Pancreas (tissue), 10 donors: Measurements from ENCODE around the gene DRAXIN. TPM values are rescaled to one million over a fixed set of nuclear protein-coding genes. Genes with fewer than 3 reads are reported as not detected.

Experiments used
- ATAC-seq, 4 donors: fragments of 200-7000 bp; cut with Tn5 transposase; one replicate each; pipeline versions ENCODE4 v1.8.0 to v1.9.1; 2020; ENCODE audit warnings: mild to moderate bottlenecking in 4 of 4, moderate library complexity in 4 of 4
- DNase-seq, 6 donors: peaks; one replicate each; pipeline ENCODE4 v3.0.0-alpha.2; 2020
- FAIRE-seq: peaks from 2 replicates; lab custom pipeline; 2012; peaks lifted over from hg19 to GRCh38; lab: Jason Lieb, UNC
- H3K27ac ChIP-seq, 4 donors: fragments of 200-600 bp; sonication (generic); 1 replicate in 3 of 4; 2 replicates in 1 of 4; pipeline versions ENCODE4 v1.5.0 to v1.8.0; 2020
- H3K27me3 ChIP-seq, 4 donors: fragments of 200-600 bp; one replicate each; pipeline ENCODE4 v1.8.0; 2021
- H3K36me3 ChIP-seq, 3 donors: fragments of 200-600 bp; sonication (generic) in 1 of 3; one replicate each; pipeline versions ENCODE4 v1.5.0 to v1.8.0; 2020 to 2021
- H3K4me1 ChIP-seq, 3 donors: fragments of 200-600 bp; one replicate each; pipeline ENCODE4 v1.8.0; 2021
- H3K4me3 ChIP-seq, 4 donors: fragments of 200-600 bp; sonication (generic) in 2 of 4; one replicate each; pipeline versions ENCODE4 v1.5.0 to v1.8.0; 2020 to 2021
- H3K9me3 ChIP-seq, 4 donors: fragments of 200-600 bp; one replicate each; pipeline ENCODE4 v1.8.0; 2021
- WGBS, 2 donors: extraction: QIAGEN DNeasy Blood & Tissue Kit; methylation state at CpG; one replicate each; pipeline ENCODE4 v1.1.7; 2013; 5-methylcytosine and 5-hydroxymethylcytosine counted together
- intact Hi-C, 3 donors: fragments of 100-400 bp; cut with DNase I; formaldehyde crosslinking; loops; one replicate each; pipeline versions ENCODE4 v1.11.1 to v1.14.2; 2022
- polyA plus RNA-seq, 2 donors: library from polyadenylated mRNA; stranded (reverse); fragments of 200-250 nt; gene quantifications; one replicate each; pipeline ENCODE4 v1.2.3, GENCODE V29; 2013
- total RNA-seq, 6 donors: library from RNA; stranded (reverse); fragmentation: NEBNext Ultra II Directional in 4 of 6; extraction: Animal tissue kit (Norgen Biotek cat#: 25700) in 4 of 6; gene quantifications; one replicate each; pipeline versions ENCODE4 v1.2.1 to v1.2.4, GENCODE V29; 2021 to 2023
- TF ChIP-seq, protein P1 (sequence below), 4 donors: fragments of 200-600 bp; sonication (generic) in 3 of 4; IDR thresholded peaks; one replicate each; pipeline versions ENCODE4 v1.5.0 to v1.8.0; 2021; ENCODE audit warnings: antibody characterized with exemption in 4 of 4
- donor health status: healthy with polysubstance abuse.
- donor health status: DM: no; HTN: no; CAD: no; lungs with moderate emphysema.
- donor health status: DM: no; HTN: no; CAD: no.
- donor health status: control.
- donor health status: control.
- donor health status: Bipolar disorder and iron deficiency.
- donor health status: DM: yes; HTN: yes; CAD: no.
- donor health status: DM: no; HTN: no; CAD: no.
- donor health status: DM: no; HTN: no; CAD: no.
- donor health status: DM: yes; HTN: yes; CAD: no.

The DRAXIN gene
- total and polyA plus RNA-seq, 8 donors: under 0.01 to 0.09 (median 0.03) TPM; not detected in 1

- FAIRE-seq: no peak
- WGBS, 2 donors: 61 to 69% methylated on average over 11 of the region's 11 CpGs
Measured at GRCh38 chr1:11771481-11772043, 80.1 kb downstream of the DRAXIN start.

GRCh38 chr1:11772458-11772857, 80.9 kb downstream of the DRAXIN start:
- Histone ChIP-seq H3K4me1 (no peaks in the 10 kb centered on the region), H3K27me3 (no peaks in the 10 kb centered on the region), H3K4me3 (no peak overlapping the region), H3K27ac (no peak overlapping the region), H3K36me3 (no peaks in the 10 kb centered on the region), H3K9me3 (no peaks in the 10 kb centered on the region)
- ATAC-seq (no peak), FAIRE-seq (no peak), DNase-seq (no peak)
- WGBS, 2 donors: 70 to 76% methylated on average over 5 of the region's 5 CpGs
- TF ChIP-seq, protein P1, sequence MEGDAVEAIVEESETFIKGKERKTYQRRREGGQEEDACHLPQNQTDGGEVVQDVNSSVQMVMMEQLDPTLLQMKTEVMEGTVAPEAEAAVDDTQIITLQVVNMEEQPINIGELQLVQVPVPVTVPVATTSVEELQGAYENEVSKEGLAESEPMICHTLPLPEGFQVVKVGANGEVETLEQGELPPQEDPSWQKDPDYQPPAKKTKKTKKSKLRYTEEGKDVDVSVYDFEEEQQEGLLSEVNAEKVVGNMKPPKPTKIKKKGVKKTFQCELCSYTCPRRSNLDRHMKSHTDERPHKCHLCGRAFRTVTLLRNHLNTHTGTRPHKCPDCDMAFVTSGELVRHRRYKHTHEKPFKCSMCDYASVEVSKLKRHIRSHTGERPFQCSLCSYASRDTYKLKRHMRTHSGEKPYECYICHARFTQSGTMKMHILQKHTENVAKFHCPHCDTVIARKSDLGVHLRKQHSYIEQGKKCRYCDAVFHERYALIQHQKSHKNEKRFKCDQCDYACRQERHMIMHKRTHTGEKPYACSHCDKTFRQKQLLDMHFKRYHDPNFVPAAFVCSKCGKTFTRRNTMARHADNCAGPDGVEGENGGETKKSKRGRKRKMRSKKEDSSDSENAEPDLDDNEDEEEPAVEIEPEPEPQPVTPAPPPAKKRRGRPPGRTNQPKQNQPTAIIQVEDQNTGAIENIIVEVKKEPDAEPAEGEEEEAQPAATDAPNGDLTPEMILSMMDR (IDR thresholded peaks at IDR 0.05): no peak
- intact Hi-C loops: no loop called here

More at GRCh38 chr1:11771481-11772043, 80.1 kb downstream of the DRAXIN start:
- Histone ChIP-seq H3K27ac (no peak overlapping the region), H3K4me1 (no peaks in the 10 kb centered on the region), H3K9me3 (no peaks in the 10 kb centered on the region), H3K27me3 (no peaks in the 10 kb centered on the region), H3K4me3 (no peak overlapping the region), H3K36me3 (no peaks in the 10 kb centered on the region)
- ATAC-seq (no peak), DNase-seq (no peak)
- intact Hi-C loops: no loop called here
- TF ChIP-seq, protein P1 (IDR thresholded peaks at IDR 0.05): no peak

- H3K4me3 ChIP-seq: no peak overlapping the region
- no peaks in the 10 kb centered on the region for H3K36me3 ChIP-seq
- no peaks in the 10 kb centered on the region for H3K27me3 ChIP-seq
- no peak for DNase-seq
- 88 to 90% methylated on average over 9 of the region's 9 CpGs for WGBS, 2 donors
- ATAC-seq: no peak
- FAIRE-seq: no peak
- no peaks in the 10 kb centered on the region for H3K4me1 ChIP-seq
- H3K27ac ChIP-seq: no peak overlapping the region
- TF ChIP-seq, protein P1 (IDR thresholded peaks at IDR 0.05): no peak
- intact Hi-C loops: no loop called here
- H3K9me3 ChIP-seq: no peaks in the 10 kb centered on the region
Measured at GRCh38 chr1:11774753-11775152, 83.2 kb downstream of the DRAXIN start.

Other genes with a start within 250 kb of the DRAXIN start
- gene DISP3, start 212.6 kb upstream of the DRAXIN start, total RNA-seq: 1 to 10 TPM in 1 of 6 donors, under 1 TPM in 5; 0.13 to 1.0 (median 0.51) TPM
- gene DISP3, start 212.6 kb upstream of the DRAXIN start, polyA plus RNA-seq: 1 to 10 TPM in 1 of 2 donors, under 1 TPM in 1; 0.91 to 6.7 TPM
- gene FBXO2, start 37.3 kb upstream of the DRAXIN start, total RNA-seq: 10 to 100 TPM; 27.5 to 75.6 (median 43.7) TPM
- 10 to 100 TPM; 25.3 to 58.6 TPM for gene FBXO2, start 37.3 kb upstream of the DRAXIN start, polyA plus RNA-seq
- gene FBXO44, start 36.8 kb upstream of the DRAXIN start, total RNA-seq: 10 to 100 TPM; 12.1 to 19.0 (median 14.8) TPM
- gene FBXO44, start 36.8 kb upstream of the DRAXIN start, polyA plus RNA-seq: 10 to 100 TPM; 36.9 to 54.6 TPM
- 1 to 10 TPM; 4.8 to 8.0 (median 6.9) TPM for gene FBXO6, start 27.5 kb upstream of the DRAXIN start, total RNA-seq
- 1 to 10 TPM; 7.7 TPM for gene FBXO6, start 27.5 kb upstream of the DRAXIN start, polyA plus RNA-seq
- gene MAD2L2, start 10.6 kb upstream of the DRAXIN start, total RNA-seq: 10 to 100 TPM; 15.6 to 23.7 (median 20.2) TPM
- gene MAD2L2, start 10.6 kb upstream of the DRAXIN start, polyA plus RNA-seq: 10 to 100 TPM; 24.5 to 27.0 TPM
- gene AGTRAP, start 44.4 kb downstream of the DRAXIN start, total RNA-seq: 10 to 100 TPM; 16.8 to 28.1 (median 22.0) TPM
- 10 to 100 TPM; 28.5 to 38.5 TPM for gene AGTRAP, start 44.4 kb downstream of the DRAXIN start, polyA plus RNA-seq
- gene C1orf167, start 70.5 kb downstream of the DRAXIN start, total RNA-seq: under 1 TPM in 1 of 6 donors, not detected in 5; 0.37 TPM
- 1 to 10 TPM in 1 of 2 donors, under 1 TPM in 1; 0.85 to 1.4 TPM for gene C1orf167, start 70.5 kb downstream of the DRAXIN start, polyA plus RNA-seq
- 10 to 100 TPM; 12.7 to 18.2 (median 15.6) TPM for gene MTHFR, start 114.3 kb downstream of the DRAXIN start, total RNA-seq
- gene MTHFR, start 114.3 kb downstream of the DRAXIN start, polyA plus RNA-seq: 10 to 100 TPM in 1 of 2 donors, 1 to 10 TPM in 1; 9.6 to 19.1 TPM
- gene CLCN6, start 114.5 kb downstream of the DRAXIN start, total RNA-seq: 10 to 100 TPM in 1 of 6 donors, 1 to 10 TPM in 5; 4.3 to 12.3 (median 6.0) TPM
- gene CLCN6, start 114.5 kb downstream of the DRAXIN start, polyA plus RNA-seq: 10 to 100 TPM; 13.6 to 16.8 TPM
- gene NPPA, start 156.1 kb downstream of the DRAXIN start, total RNA-seq: under 1 TPM in 1 of 6 donors, not detected in 5; 0.24 TPM
- gene NPPA, start 156.1 kb downstream of the DRAXIN start, polyA plus RNA-seq: 1 to 10 TPM in 1 of 2 donors, under 1 TPM in 1; 0.28 to 1.3 TPM
- 1 to 10 TPM in 1 of 6 donors, under 1 TPM in 2, not detected in 3; 0.28 to 1.5 (median 0.31) TPM for gene NPPB, start 167.2 kb downstream of the DRAXIN start, total RNA-seq
- gene NPPB, start 167.2 kb downstream of the DRAXIN start, polyA plus RNA-seq: 1 to 10 TPM in 1 of 2 donors, under 1 TPM in 1; 0.95 to 1.6 TPM
- gene KIAA2013, start 234.7 kb downstream of the DRAXIN start, total RNA-seq: 10 to 100 TPM; 23.9 to 33.8 (median 28.0) TPM
- gene KIAA2013, start 234.7 kb downstream of the DRAXIN start, polyA plus RNA-seq: 10 to 100 TPM; 21.0 to 25.3 TPM
- 10 to 100 TPM; 25.3 to 55.2 (median 37.7) TPM for gene PLOD1, start 243.0 kb downstream of the DRAXIN start, total RNA-seq
- 10 to 100 TPM; 20.0 to 30.5 TPM for gene PLOD1, start 243.0 kb downstream of the DRAXIN start, polyA plus RNA-seq